Measurements from ENCODE around the gene TMTC1. TPM values are rescaled to one million over a fixed set of nuclear protein-coding genes. Genes with fewer than 3 reads are reported as not detected.

TMTC1 gene
- total and polyA plus RNA-seq, 2 experiments from 2014 or later = 6.8 to 14.0 TPM

DNA sequence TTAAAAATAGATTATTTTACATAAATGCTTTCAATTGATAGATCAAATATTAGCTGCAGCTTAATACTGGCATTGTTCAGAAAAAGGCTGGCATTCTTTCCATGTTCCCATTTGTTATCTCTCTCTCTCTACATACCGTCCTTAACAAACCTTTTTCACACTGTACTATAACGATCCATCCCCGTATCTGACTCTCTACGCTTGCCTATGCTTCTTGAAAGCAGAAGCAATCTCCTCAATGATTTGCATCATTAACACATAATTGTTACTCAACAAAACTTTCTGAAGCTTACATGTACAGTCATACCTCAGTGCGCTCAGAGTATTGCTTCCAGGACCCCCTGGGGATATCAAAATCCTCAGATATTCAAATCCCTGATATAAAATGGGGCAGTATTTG is 89.7 kb downstream of the TMTC1 start:
- Histone ChIP-seq H3K4me1 (ENCODE audit: insufficient read depth) (no peaks in the 10 kb centered on the region), H3K4me3 (no peak overlapping the region), H3K79me2 (no peaks in the 10 kb centered on the region), H3K9me3 (ENCODE audit: low read depth) (no peaks in the 10 kb centered on the region), H3K36me3 (replicated peaks; ENCODE audit: insufficient read depth, low read depth) (no peaks in the 10 kb centered on the region), H3K27ac (no peak overlapping the region), H2AFZ (no peak overlapping the region), H3K4me2 (no peak overlapping the region), H3K9me2 (replicated peaks; ENCODE audit: insufficient read depth) (no peaks in the 10 kb centered on the region), H3K27me3 (no peaks in the 10 kb centered on the region), H4K20me1 (ENCODE audit: insufficient read depth, poor library complexity, severe bottlenecking) (no peaks in the 10 kb centered on the region)
- 97% methylated on average over 5 of the region's 5 CpGs for WGBS (ENCODE audit: low lambda C conversion rate, missing lambda C conversion rate)
- DNase-seq (ENCODE audit: low spot score) = no peak
- TF ChIP-seq, protein P1, sequence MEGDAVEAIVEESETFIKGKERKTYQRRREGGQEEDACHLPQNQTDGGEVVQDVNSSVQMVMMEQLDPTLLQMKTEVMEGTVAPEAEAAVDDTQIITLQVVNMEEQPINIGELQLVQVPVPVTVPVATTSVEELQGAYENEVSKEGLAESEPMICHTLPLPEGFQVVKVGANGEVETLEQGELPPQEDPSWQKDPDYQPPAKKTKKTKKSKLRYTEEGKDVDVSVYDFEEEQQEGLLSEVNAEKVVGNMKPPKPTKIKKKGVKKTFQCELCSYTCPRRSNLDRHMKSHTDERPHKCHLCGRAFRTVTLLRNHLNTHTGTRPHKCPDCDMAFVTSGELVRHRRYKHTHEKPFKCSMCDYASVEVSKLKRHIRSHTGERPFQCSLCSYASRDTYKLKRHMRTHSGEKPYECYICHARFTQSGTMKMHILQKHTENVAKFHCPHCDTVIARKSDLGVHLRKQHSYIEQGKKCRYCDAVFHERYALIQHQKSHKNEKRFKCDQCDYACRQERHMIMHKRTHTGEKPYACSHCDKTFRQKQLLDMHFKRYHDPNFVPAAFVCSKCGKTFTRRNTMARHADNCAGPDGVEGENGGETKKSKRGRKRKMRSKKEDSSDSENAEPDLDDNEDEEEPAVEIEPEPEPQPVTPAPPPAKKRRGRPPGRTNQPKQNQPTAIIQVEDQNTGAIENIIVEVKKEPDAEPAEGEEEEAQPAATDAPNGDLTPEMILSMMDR (IDR thresholded peaks at IDR 0.05; ENCODE audit: poor library complexity) = no peak

DNA sequence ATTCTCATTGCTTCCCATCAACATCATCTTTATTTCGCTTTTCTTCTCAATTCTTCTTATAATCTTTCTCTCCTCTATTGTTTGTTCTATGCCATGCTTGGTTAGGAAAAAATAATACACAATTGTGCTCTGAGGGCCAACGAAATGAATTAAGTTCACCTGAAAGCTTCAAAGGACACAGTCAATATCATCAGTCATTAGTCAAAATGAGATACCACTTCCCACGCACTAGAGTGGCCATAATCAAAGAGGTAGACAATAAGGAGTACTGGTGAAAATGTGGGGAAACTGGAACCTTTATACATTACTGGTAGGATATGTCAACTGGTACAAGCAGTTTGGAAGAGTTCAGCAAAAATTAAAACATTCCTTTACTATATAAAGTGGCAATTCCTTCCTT is 91.5 kb downstream of the TMTC1 start:
- no peak overlapping the region for H3K27ac ChIP-seq
- 86% methylated on average over 3 of the region's 3 CpGs for WGBS (ENCODE audit: low lambda C conversion rate, missing lambda C conversion rate)
- DNase-seq (ENCODE audit: low spot score) = no peak
- H3K79me2 ChIP-seq = no peaks in the 10 kb centered on the region
- no peaks in the 10 kb centered on the region for H4K20me1 ChIP-seq (ENCODE audit: insufficient read depth, poor library complexity, severe bottlenecking)
- no peaks in the 10 kb centered on the region for H3K4me1 ChIP-seq (ENCODE audit: insufficient read depth)
- no peaks in the 10 kb centered on the region for H3K36me3 ChIP-seq (replicated peaks; ENCODE audit: insufficient read depth, low read depth)
- H2AFZ ChIP-seq = no peak overlapping the region
- TF ChIP-seq EZH2phosphoT487 (IDR thresholded peaks at IDR 0.05; ENCODE audit: low read depth, severe bottlenecking, unreplicated experiment) (no peak), EZH2 (IDR thresholded peaks at IDR 0.05; ENCODE audit: borderline replicate concordance) (no peak)
- TF ChIP-seq, protein P1 (IDR thresholded peaks at IDR 0.05; ENCODE audit: poor library complexity) = no peak
- H3K4me3 ChIP-seq = no peak overlapping the region
- no peaks in the 10 kb centered on the region for H3K9me2 ChIP-seq (replicated peaks; ENCODE audit: insufficient read depth)
- no peak overlapping the region for H3K4me2 ChIP-seq
- H3K9me3 ChIP-seq (ENCODE audit: low read depth) = no peaks in the 10 kb centered on the region
- H3K27me3 ChIP-seq = no peaks in the 10 kb centered on the region

DNA sequence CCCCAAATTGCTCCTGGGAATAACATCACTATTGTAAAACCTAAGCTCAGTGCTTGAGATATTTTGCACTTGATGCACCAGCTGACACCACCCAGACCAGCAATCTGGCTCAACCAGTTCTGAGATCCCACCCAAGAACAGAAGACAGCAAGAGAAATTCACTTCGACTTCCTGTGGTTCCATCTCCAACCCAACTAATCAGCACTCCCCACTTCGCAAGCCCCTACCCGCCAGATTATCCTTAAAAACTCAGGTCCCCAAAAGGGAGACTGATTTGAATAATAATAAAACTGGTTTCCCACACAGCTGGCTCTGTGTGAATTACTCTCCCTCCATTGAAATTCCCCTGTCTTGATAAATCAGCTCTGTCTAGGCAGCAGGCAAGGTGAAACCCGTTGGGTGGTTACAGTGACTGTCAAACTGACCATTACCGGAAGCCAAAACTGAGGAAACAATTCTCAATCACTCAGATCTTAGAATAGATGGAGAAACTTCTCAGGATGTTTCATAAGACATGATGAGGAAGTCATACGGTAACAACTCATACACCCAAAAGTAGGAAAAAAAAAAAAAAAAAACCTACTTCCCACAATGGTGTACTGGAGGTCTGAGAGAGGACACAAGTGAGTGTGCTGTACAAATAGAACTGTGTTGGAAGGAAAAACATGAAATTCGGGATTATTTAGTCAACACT is 92.4 kb downstream of the TMTC1 start:
- Histone ChIP-seq H2AFZ (no peak overlapping the region), H3K4me3 (no peak overlapping the region), H3K27ac (no peak overlapping the region), H3K9me3 (ENCODE audit: low read depth) (no peaks in the 10 kb centered on the region), H3K27me3 (no peaks in the 10 kb centered on the region), H3K36me3 (replicated peaks; ENCODE audit: insufficient read depth, low read depth) (no peaks in the 10 kb centered on the region), H4K20me1 (ENCODE audit: insufficient read depth, poor library complexity, severe bottlenecking) (no peaks in the 10 kb centered on the region), H3K4me1 (ENCODE audit: insufficient read depth) (no peaks in the 10 kb centered on the region), H3K9me2 (replicated peaks; ENCODE audit: insufficient read depth) (no peaks in the 10 kb centered on the region), H3K4me2 (no peak overlapping the region), H3K79me2 (no peaks in the 10 kb centered on the region)
- TF ChIP-seq EZH2phosphoT487 (IDR thresholded peaks at IDR 0.05; ENCODE audit: low read depth, severe bottlenecking, unreplicated experiment) (no peak), EZH2 (IDR thresholded peaks at IDR 0.05; ENCODE audit: borderline replicate concordance) (no peak)
- TF ChIP-seq, protein P1 (IDR thresholded peaks at IDR 0.05; ENCODE audit: poor library complexity) = no peak
- WGBS (ENCODE audit: low lambda C conversion rate, missing lambda C conversion rate) = 71% methylated on average over 7 of the region's 7 CpGs
- DNase-seq (ENCODE audit: low spot score) = no peak

Data from hepatocyte (in vitro differentiated cells).